HL-60 (cell line): ENCODE results near the gene GNAL.

Experiments used
- CTCF ChIP-seq: IDR thresholded peaks from one replicate; pipeline ENCODE4 v1.5.1; 2011; ENCODE audit warnings: low read length, control low read depth, inconsistent platforms; ENCODE audit not compliant: insufficient read depth
- GABPA ChIP-seq: IDR thresholded peaks from 2 replicates; pipeline ENCODE4 v1.6.1; 2012; ENCODE audit warnings: low read depth

- TF ChIP-seq GABPA (no peak), CTCF (no peak)
These were observed 68.1 kb downstream of the GNAL start for GRCh38 chr18:11757084-11757590.
